GM18520 (cell line): ENCODE results near the gene MKRN1.
A peak's percentile ranks its signal among the peaks of the same experiment; 100 is the strongest.
"Not testable (repeated sequence)": the region's sequence is repeated elsewhere in the genome, so short reads cannot be mapped to it uniquely, and the experiment has no call there.

Experiments used
- ATAC-seq: cut with Tn5 transposase; IDR thresholded peaks from one replicate; pipeline ENCODE4 v1.9.1; 2021; ENCODE audit not compliant: unreplicated experiment

The MKRN1 gene, protein sequence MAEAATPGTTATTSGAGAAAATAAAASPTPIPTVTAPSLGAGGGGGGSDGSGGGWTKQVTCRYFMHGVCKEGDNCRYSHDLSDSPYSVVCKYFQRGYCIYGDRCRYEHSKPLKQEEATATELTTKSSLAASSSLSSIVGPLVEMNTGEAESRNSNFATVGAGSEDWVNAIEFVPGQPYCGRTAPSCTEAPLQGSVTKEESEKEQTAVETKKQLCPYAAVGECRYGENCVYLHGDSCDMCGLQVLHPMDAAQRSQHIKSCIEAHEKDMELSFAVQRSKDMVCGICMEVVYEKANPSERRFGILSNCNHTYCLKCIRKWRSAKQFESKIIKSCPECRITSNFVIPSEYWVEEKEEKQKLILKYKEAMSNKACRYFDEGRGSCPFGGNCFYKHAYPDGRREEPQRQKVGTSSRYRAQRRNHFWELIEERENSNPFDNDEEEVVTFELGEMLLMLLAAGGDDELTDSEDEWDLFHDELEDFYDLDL

DNA sequence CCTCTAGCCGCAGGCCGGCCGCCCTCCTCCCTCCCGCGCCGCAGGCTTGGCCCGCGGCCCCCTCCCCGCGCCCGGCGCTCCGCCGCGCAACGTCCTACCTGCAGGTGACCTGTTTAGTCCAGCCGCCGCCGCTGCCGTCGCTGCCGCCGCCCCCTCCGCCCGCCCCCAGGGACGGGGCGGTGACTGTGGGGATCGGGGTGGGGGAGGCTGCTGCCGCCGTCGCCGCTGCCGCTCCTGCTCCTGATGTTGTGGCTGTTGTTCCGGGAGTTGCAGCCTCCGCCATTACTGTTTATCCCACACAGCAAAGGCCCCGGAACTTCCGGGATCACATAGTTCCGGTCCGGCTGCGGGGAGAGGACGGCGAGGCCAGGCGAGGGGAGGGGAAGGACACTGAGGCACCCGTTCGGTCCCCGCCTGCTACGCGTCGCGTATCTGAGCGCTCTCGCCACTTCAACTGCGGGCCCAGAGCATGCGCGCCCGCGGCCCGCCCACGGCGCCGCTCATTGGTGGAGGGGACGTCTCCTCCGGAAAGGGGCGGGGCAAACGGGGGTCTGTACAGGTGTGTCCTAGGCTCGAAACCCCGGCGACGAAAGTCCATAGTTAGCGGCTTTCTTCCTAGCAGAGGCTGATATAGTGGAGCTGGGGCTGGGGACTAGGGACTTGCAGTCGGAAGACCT, at the start of gene MKRN1:
MKRN1 (minus strand) TSS at position 444 of the 677 bp plus-strand sequence; CDS start at position 283, 161 bp downstream.
- peak; percentile 90 for ATAC-seq

DNA sequence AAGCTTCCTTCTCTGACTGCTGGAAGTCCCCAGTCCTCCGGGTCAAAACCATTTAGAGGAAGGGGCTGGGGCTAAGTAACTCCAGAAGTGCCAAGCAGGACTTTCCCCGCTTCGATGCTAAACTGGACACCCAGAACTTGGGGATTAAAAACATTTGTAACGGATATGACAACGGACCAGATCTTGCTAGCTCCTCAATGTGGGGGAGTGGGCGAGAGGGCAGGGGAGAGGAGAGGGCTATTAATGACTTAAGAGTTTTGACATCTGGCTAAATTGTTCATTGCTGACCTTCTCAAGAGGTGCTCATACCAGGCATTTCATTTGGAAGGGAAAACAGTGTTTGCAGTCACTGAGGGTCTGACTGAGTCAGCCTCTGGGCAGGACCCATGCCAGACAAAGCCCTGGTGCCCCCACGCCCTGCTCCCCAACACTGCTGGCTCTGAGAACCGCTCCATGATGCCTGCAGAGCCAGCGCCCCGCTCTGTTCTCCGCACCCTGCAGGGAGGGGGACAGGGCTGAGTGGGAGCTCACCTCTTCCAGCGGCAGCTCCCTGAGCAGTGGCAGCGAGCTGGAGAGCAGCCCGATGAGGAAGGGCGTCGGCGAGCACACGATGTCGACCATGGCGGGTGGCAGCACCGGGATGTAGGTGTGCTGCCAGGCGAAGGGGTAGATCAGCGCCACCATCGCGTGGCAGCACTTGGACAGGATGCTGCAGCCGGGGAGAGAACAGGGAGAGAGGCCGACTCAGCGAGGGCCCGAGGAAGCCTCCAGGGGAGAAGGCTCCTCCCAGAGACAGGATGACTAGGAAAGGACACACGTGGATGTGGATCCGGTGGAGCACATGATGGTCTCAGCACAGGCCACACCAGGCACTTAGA, 47.7 kb upstream of the MKRN1 start:
- no peak for ATAC-seq

DNA sequence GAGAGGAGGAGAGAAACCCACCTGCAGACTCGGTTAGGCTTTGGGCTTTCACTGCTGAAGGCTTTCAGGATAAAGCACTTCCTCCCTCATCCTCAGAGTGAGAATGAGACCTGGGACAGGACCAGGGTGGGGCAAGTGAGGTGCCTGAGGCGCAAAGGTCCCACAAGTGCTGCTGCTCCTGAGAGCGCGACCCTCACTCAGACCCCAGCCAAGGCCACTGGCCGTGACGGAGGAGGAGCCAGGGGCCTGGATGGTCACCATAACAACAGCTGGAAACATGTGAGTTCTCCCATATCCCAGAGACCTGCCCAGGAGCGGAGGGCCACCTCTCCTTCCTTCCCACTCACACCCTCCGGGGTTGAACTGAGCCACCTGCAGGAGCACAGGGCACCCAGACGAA, 46.9 kb upstream of the MKRN1 start:
- no peak for ATAC-seq

DNA sequence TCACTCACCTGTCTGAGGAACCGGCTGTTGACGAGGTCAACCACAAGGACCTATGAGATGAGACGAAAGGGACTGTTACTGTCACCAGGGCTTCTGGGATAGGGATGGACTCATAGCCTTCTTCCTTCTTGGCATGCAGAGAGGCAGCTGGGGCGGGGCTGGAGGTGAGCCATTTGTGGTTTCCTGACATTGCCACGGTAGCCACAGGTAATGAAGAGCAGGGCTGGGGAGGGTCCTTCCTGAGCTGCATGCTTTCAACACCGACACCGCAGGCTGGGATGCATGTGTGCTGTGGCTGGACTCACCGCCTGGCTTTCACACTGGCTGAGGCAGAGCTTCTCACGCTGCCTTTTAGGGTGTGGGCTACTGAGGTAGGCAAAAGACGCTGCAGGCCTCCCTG, 46.4 kb upstream of the MKRN1 start:
- no peak for ATAC-seq

DNA sequence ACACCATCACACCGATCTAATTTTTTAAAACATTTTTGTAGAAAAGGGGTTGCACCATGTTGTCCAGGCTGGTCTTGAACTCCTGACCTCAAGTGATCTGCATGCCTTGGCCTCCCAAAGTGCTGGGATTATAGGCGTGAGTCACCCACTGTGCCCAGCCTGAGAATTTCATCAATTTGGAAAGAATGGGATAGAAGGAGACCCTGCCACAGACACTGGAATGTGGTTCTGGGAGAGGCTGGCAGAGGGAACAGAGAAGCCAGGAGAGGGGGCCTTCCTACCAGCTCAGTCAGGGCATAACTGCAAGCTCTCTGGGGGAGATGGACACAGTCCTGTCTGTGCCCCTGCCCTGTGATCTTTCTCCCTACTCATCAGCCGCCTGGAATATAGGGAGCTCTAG, 42.1 kb upstream of the MKRN1 start:
- no peak for ATAC-seq

DNA sequence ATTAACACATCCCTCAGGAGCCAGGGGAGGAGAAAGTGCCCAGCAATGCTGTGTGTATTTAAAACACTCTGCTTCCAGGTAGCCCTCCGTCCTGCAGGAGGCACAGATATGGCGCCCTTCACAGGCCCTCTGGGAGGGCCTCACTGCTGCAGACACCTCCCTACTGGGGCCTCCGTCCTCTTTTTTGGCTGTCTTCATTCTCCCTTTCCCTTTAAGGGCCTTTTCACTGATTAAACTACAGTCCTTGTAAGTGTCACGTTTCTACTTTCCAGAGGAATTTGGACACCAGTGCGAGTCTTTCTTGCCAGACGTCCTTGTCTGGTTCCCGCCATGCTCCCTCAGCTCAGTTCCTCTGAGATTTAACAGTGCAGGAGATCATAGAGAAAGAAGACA, 39.7 kb upstream of the MKRN1 start:
- ATAC-seq, result no peak

DNA sequence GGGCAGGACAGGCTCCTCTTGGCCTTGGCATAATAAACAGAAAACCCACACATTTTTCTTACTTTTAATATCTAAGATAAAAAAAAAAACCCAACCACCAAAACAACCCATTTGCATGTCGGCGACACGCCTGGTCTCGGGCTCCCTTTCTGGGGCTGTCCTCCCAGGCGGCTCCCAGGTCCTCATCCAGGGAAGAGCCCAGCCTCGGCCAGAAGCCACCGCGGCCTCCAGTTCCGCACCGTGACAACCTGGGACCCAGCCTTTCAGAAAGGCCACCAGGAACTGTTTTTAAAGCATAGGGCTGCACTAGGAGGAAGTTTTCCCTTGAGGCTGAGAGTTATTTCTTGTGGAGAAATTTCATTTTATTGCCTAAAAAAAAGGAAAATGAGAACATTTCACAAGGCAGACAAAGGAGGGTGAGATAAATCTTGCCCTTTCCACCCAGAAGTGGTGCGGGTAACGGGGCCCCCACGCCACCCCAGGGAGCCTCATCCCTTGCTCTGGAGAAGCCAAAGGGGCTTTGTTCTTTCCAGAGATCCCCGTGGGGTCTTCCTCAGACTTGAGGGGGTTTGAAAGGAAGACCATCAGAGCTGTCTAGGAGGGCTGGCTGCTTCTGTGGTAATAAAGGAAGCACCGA, 39.2 kb upstream of the MKRN1 start:
- no peak for ATAC-seq

DNA sequence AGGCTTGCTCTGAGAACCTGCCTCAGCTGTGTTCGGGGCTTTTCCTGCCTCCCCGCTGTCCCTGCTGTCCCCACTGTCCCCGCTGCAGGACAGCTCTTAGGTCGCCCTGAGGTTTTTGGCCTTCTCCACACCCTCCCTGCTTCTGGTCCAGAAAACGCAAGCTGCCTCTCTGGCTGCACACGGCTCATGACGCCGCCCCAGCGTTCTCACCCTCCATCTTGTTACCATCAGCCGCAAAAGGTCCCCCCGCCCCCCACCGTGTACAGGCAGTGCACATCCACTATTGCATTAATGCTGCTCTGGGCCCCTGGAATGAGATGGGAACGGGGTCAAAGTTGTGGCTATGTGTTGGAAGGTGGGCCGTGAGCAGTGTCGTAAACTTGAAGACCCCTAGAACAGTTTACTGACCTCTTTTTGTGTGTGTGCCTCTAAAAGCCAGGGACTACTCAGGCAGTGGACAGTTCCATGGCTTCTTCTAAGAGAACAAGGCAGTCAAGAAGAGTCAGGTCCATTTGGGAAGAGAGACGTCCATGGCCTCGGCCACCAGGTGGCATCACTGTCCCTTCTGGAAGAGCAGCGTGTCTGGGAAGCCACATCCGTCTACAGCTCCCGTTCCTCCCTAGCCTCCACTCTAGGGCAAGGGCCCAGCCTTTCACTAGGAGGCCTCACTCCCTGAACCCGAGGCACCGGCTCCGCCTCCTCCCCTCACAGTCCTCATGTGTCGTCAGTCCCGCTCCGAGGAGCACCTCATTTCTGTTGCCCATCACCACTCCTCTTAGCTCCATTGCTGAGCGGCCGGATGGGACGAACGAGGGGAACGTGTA, 38.5 kb upstream of the MKRN1 start:
- no peak for ATAC-seq

DNA sequence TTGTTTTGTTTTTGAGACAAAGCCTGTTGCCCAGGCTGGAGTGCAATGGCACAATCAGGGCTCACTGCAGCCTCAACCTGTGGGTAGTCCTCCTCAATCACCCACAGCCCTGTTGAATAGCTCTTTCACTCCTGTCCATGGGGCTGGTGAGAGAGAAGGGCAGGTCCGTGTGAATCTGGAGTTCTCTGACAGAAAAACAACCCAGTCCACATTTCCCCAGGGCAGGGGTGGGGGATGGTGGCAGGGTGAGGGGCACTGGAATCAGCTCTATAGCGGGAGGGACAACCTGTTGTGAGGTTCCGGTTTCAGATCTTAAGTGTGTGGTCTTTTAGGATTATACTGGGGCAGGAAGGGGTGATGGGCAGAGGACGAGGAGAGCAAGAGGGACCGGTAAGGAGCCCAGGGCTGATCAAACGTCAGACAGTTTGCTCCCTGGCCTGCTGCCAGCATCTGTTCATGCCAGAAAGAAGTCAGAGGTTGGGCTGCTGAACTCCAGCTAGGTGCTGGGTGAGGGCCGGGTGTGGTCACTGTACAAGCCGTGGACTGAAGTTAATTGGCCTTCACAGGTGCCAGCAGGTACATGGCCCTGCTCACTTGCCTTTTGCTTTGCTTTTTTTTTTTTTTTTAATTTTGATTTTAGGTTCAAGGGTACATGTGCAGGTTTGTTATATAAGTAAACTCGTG, 33.2 kb upstream of the MKRN1 start:
- no peak for ATAC-seq

DNA sequence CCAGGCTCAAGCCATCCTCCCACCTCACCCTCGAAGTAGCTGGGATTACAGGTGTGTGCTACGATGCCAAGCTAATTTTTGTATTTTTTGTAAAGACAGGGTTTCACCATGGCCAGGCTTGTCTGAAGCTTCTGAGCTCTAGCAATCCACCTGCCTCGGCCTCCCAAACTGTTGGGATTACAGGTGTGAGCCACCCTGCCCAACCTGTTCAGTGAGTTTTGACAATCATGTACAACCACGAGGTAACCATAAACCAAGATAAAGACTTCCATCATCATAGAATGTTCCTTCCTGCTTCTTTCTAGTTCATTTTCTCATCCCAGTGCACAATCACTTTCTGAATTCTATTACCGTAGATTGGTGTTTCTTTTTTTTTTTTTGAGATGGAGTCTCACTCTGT, 30.5 kb upstream of the MKRN1 start:
- no peak for ATAC-seq

DNA sequence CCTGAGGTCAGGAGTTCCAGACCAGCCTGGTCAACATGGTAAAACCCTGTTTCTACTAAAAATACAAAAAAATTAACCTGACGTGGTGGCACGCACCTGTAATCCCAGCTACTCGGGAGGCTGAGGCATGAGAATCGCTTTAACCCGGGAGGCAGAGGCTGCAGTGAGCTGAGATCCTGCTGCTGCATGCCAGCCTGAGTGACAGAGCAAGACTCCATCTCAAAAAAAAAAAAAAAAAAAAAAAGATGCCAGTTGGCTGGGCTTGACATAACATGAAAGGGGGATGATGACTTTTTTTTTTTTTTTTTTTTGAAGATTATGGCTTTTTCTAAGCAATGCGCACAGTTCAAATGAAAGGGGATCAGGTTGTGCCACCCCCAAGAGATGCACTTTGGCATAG, 28.3 kb upstream of the MKRN1 start:
- ATAC-seq, result not testable (repeated sequence)

DNA sequence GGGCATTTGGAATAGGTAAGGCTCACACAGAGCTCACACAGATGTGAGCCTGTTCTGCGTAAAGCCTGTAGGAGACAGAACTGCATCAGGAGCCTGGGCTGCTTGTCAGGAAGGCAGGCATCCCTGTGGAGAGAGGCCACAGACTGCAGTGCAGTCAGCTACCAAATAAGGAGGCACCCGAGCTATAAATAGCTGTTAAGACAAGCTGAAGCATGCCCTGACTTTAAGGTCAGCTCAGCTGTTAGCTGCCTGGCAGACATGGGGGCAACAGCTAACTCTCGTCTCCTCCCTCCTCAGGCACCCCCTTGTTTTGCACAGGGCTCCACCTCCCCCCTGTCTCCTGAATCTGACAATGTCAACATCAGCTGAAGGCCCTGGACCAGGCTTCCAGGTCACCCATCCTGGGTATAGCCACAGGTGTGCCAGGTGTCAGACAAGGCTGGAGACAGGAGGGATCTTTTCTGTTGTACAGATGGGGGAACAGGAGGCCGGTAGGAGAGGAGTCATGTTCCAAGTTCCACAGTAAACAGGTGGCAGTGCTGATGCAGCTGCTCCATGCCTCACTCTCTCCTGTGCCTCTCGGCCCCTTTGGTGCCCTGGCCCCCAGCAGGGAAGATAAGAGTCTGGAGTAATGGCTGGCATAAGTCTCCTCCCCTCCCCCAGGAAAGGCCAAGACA, 27.6 kb upstream of the MKRN1 start:
- no peak for ATAC-seq

DNA sequence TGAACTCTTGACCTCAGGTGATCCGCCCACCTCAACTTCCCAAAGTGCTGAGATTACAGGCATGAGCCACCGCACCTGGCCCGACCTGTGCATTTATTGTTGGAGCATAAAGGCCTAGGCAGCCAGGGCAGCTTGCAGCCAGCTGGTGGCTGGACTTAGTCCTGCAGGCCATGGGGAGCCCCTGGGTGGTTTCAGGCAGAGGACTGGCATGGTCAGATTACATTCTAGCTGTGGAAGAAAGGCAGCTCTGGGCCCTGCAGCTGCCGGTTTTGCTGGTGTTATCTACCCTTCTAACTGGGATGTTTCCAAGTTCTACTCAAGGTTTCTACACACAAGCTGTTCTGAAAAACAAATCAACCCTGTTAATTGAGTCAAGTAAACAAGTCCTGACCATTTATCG, 22.7 kb upstream of the MKRN1 start:
- no peak for ATAC-seq

DNA sequence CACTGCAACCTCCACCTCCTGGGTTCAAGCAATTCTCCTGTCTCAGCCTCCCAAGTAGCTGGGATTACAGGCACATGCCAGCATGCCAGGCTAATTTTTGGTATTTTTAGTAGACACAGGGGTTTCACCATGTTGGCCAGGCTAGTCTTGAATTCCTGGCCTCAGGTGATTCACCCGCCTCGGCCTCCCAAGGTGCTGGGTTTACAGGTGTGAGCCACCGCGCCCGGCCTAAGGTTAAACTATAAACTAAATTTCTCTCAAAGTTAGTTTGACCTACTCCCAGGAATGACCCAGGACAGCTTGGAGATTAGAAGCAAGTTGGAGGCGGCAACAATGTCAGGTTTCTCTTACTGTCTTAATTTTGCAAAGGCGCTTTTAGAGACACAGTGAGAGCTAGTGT, 18.5 kb upstream of the MKRN1 start:
- ATAC-seq, result not testable (repeated sequence)

DNA sequence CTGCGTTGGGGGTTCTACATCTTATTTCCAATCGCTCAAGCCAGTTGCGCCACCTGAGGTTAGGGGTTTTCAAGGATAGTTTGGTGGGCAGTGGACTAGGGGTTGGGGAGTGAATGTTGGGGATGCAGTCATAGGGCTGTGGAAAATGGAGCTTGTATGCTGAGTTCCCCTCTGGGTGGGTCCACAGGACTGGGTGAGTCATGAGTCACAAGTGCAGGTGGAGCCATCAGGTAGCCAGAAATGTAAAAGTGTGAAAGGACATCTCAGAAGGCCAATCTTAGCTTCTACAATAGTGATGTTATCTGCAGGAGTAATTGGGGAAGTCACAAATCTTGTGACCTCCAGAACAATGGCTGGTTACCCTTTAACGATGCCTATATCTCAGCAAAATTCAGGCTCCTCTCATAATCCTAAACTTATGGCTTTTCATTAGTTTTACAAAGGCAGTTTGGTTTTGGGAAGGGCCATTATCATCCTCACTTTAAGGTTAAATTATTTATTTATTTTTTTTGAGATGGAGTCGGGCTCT, 18.0 kb upstream of the MKRN1 start:
- ATAC-seq, result no peak

DNA sequence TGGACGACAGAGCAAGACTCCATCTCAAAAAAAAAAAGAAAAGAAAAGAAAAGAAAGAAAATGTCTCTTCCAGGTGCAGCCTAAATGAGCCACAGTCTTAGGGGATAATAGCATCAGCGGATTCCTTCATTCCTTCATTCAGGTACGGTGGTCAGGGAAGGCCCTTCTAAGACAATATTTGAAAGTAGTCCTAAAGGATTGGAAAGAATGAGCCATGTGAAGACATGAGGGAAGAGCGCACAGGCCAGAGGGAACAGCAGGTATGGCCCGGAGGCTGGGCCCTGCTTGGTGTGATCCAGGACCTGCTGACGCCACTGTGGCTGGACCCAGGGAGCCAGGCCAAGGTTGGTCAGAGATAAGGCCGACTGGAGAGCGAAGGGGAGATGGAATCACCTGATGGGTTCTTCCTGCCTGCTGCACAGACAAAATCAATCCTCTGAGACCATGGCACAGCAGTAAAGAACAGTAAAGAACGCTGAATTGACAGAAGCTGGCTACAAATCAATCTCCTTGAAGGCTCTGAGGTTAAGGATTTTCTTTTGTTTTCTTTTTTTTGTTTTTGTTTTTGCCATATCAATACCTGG, 16.3 kb upstream of the MKRN1 start:
- no peak for ATAC-seq

DNA sequence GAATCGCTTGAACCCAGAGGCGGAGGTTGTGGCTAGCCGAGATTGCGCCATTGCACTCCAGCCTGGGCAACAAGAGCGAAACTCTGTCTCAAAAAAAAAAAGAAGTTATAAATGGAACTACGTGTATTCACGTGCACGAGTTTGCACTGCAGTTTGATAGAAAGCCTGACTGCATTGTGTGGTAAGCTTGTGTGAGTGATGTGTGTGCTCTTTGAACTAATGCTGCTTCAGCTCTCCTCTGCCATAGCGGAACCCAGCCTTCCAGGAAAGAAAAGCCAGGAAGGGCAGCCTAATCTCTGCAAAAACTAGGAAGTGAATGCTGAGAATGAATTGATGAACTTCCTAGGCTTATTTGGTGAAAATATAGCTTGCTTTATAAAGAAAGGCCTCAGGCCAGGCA, 15.6 kb upstream of the MKRN1 start:
- ATAC-seq, result no peak

DNA sequence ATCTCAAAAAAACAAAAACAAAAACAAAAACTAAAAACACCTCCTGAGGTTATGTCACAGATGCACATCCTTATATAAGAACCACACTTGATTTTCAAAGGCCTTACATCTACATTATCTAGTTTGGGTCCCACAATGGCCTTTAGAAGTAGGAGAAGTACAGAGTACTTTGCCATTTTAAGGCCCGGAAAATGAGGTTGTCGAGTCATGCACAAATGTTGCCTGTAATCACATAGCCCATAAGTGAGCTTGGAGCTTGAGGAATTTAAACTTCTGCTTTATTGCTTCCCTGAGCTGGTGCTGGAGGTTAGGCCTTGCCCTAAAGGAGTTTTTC, 9.7 kb upstream of the MKRN1 start:
- ATAC-seq, result no peak
